DND-41 (cell line): ENCODE data around the gene LEF1.

ENCODE experiments used
- ATAC-seq: fragments of 200-7000 bp; cut with Tn5 transposase; 3 replicates; pipeline ENCODE4 v1.9.1; 2021; ENCODE audit warnings: low read depth; ENCODE audit not compliant: insufficient read depth
- DNase-seq: peaks from one replicate; pipeline ENCODE4 v3.0.0-alpha.2; 2020
- H2AFZ ChIP-seq: 2 replicates; pipeline ENCODE4 v1.6.0; 2012; ENCODE audit warnings: low read depth, low read length
- H3K27ac ChIP-seq: 2 replicates; pipeline ENCODE4 v1.5.1; 2012; ENCODE audit warnings: low read length, inconsistent platforms
- H3K27me3 ChIP-seq: fragments of 200-600 bp; sonication (generic); 2 replicates; pipeline ENCODE4 v1.6.0; 2012; ENCODE audit warnings: low read length, mild to moderate bottlenecking, inconsistent platforms; ENCODE audit not compliant: insufficient read depth, poor library complexity
- H3K36me3 ChIP-seq: 2 replicates; pipeline ENCODE4 v1.5.1; 2012; ENCODE audit warnings: low read length, inconsistent platforms; ENCODE audit not compliant: insufficient read depth
- H3K4me1 ChIP-seq: 2 replicates; pipeline ENCODE4 v1.5.1; 2012; ENCODE audit warnings: mild to moderate bottlenecking, low read length; ENCODE audit not compliant: insufficient read depth
- H3K4me2 ChIP-seq: 2 replicates; pipeline ENCODE4 v1.6.0; 2012; ENCODE audit warnings: mild to moderate bottlenecking, moderate library complexity, low read length, inconsistent platforms; ENCODE audit not compliant: insufficient read depth
- H3K4me3 ChIP-seq, 2 experiments: fragments of 200-600 bp in 1 of 2; shearing (Covaris generic) in 1 of 2; 2 replicates each; pipeline ENCODE4 v1.5.1; 2012 to 2016; ENCODE audit warnings: inconsistent platforms in 2 of 2, low read length in 2 of 2, mild to moderate bottlenecking in 2 of 2, low read depth in 1 of 2, moderate library complexity in 1 of 2
- H3K79me2 ChIP-seq: 2 replicates; pipeline ENCODE4 v1.6.0; 2012; ENCODE audit warnings: low read length, inconsistent platforms; ENCODE audit not compliant: insufficient read depth
- H3K9ac ChIP-seq: 2 replicates; pipeline ENCODE4 v1.6.0; 2012; ENCODE audit warnings: low read depth, mild to moderate bottlenecking, inconsistent platforms, low read length, moderate library complexity
- H3K9me3 ChIP-seq: 2 replicates; pipeline ENCODE4 v1.5.1; 2012; ENCODE audit warnings: low read length, moderate library complexity, mild to moderate bottlenecking, inconsistent platforms; ENCODE audit not compliant: insufficient read depth, severe bottlenecking
- H4K20me1 ChIP-seq: 2 replicates; pipeline ENCODE4 v1.6.0; 2012; ENCODE audit warnings: low read length; ENCODE audit not compliant: insufficient read depth
- CTCF ChIP-seq: IDR thresholded peaks from 2 replicates; pipeline ENCODE4 v1.5.1; 2012; ENCODE audit warnings: borderline replicate concordance, low read length, moderate library complexity, mild to moderate bottlenecking; ENCODE audit not compliant: poor library complexity, severe bottlenecking; ENCODE audit errors: extremely low read depth
- EZH2 ChIP-seq: IDR thresholded peaks from 3 replicates; pipeline ENCODE4 v1.6.1; 2012; ENCODE audit warnings: borderline replicate concordance, low read depth, mild to moderate bottlenecking, moderate library complexity, low read length, inconsistent platforms; ENCODE audit not compliant: severe bottlenecking

LEF1 gene

GRCh38 chr4:108185252-108185651 lies 16.5 kb upstream of the LEF1 start:
- TF ChIP-seq EZH2 (no peak), CTCF (no peak)
- Histone ChIP-seq H3K36me3 (no peaks in the 10 kb centered on the region), H3K4me1 (peaks cover 4% of the 10 kb centered on the region; the same call in 1 of the 2 replicates), H3K27ac (no peak overlapping the region), H4K20me1 (no peaks in the 10 kb centered on the region), H2AFZ (no peak overlapping the region), H3K4me3 (no peak overlapping the region), H3K79me2 (no peaks in the 10 kb centered on the region), H3K9me3 (no peaks in the 10 kb centered on the region), H3K27me3 (no peaks in the 10 kb centered on the region), H3K9ac (no peak overlapping the region), H3K4me2 (no peak overlapping the region)
- ATAC-seq (no peak), DNase-seq (no peak)

GRCh38 chr4:108184453-108185049 lies 15.8 kb upstream of the LEF1 start:
- H2AFZ ChIP-seq: no peak overlapping the region
- no peak overlapping the region for H3K4me2 ChIP-seq
- ATAC-seq (no peak), DNase-seq (no peak)
- H4K20me1 ChIP-seq: no peaks in the 10 kb centered on the region
- H3K27me3 ChIP-seq: no peaks in the 10 kb centered on the region
- H3K36me3 ChIP-seq: no peaks in the 10 kb centered on the region
- peaks cover 4% of the 10 kb centered on the region; the same call in 1 of the 2 replicates for H3K4me1 ChIP-seq
- no peak overlapping the region for H3K9ac ChIP-seq
- TF ChIP-seq CTCF (no peak), EZH2 (no peak)
- H3K9me3 ChIP-seq: no peaks in the 10 kb centered on the region
- H3K4me3 ChIP-seq: no peak overlapping the region
- H3K79me2 ChIP-seq: no peaks in the 10 kb centered on the region
- H3K27ac ChIP-seq: no peak overlapping the region

GRCh38 chr4:108181704-108182103 lies 13.0 kb upstream of the LEF1 start:
- Histone ChIP-seq H3K9ac (no peak overlapping the region), H3K4me3 (no peak overlapping the region), H3K36me3 (peaks cover 17% of the 10 kb centered on the region), H2AFZ (no peak overlapping the region), H3K4me2 (no peak overlapping the region), H3K27me3 (no peaks in the 10 kb centered on the region), H3K27ac (no peak overlapping the region), H3K9me3 (no peaks in the 10 kb centered on the region), H3K4me1 (peaks cover 4% of the 10 kb centered on the region; the same call in 1 of the 2 replicates), H4K20me1 (no peaks in the 10 kb centered on the region), H3K79me2 (no peaks in the 10 kb centered on the region)
- no peak for DNase-seq
- no peak for ATAC-seq
- TF ChIP-seq EZH2 (no peak), CTCF (no peak)

GRCh38 chr4:108180513-108180912 lies 11.8 kb upstream of the LEF1 start:
- no peak for ATAC-seq

More at GRCh38 chr4:108180513-108180912, 11.8 kb upstream of the LEF1 start:
- Histone ChIP-seq H3K27ac (no peak overlapping the region), H3K9me3 (no peaks in the 10 kb centered on the region), H3K4me2 (no peak overlapping the region), H3K4me3 (no peak overlapping the region), H3K27me3 (no peaks in the 10 kb centered on the region), H4K20me1 (no peaks in the 10 kb centered on the region), H3K4me1 (peaks cover 4% of the 10 kb centered on the region; the same call in 1 of the 2 replicates), H3K9ac (no peak overlapping the region), H2AFZ (no peak overlapping the region), H3K36me3 (peaks cover 27% of the 10 kb centered on the region), H3K79me2 (no peaks in the 10 kb centered on the region)
- TF ChIP-seq EZH2: no peak
- no peak for TF ChIP-seq CTCF
- DNase-seq: no peak
